Stimulated activated CD4-positive, alpha-beta T cell treated with anti-CD3 and anti-CD28 coated beads, Interleukin-15, amount 100 ng/mL, for 1 hour (primary cell): ENCODE measurements around the gene KMO.

ENCODE experiments used
- DNase-seq, 2 donors: peaks; one replicate each; pipeline ENCODE4 v3.0.0-alpha.2; 2020; ENCODE audit warnings: low read depth in 1 of 2, low spot score in 1 of 2

Gene KMO

GRCh38 chr1:241645199-241645598, 113.0 kb downstream of the KMO start:
- DNase-seq, result no peak
